Stimulated activated CD4-positive, alpha-beta T cell treated with anti-CD3 and anti-CD28 coated beads, Interleukin-12 subunit alpha, Interleukin-12 subunit beta, amount 100 ng/mL, for 48 hours (primary cell): ENCODE results near the gene PPP1R3F.
"Not testable (repeated sequence)": the region's sequence is repeated elsewhere in the genome, so short reads cannot be mapped to it uniquely, and the experiment has no call there.

Experiments used
- DNase-seq, 3 donors: peaks; one replicate each; pipeline ENCODE4 v3.0.0-alpha.2; 2020; ENCODE audit warnings: low read depth in 2 of 3, low spot score in 1 of 3

Gene PPP1R3F

GRCh38 chrX:49273181-49273727, 3.7 kb downstream of the PPP1R3F start:
- DNase-seq = peak in 2 of 3 donors; percentile 18 to 30

GRCh38 chrX:49276207-49276606, 6.6 kb downstream of the PPP1R3F start:
- no peak for DNase-seq

GRCh38 chrX:49276671-49277534, 7.3 kb downstream of the PPP1R3F start:
- DNase-seq = no peak

GRCh38 chrX:49277535-49277830, 7.9 kb downstream of the PPP1R3F start:
- DNase-seq = no peak

GRCh38 chrX:49278081-49278480, 8.5 kb downstream of the PPP1R3F start:
- no peak for DNase-seq

- no peak for DNase-seq
Observed at GRCh38 chrX:49282647-49283011, 13.0 kb downstream of the PPP1R3F start.

DNA sequence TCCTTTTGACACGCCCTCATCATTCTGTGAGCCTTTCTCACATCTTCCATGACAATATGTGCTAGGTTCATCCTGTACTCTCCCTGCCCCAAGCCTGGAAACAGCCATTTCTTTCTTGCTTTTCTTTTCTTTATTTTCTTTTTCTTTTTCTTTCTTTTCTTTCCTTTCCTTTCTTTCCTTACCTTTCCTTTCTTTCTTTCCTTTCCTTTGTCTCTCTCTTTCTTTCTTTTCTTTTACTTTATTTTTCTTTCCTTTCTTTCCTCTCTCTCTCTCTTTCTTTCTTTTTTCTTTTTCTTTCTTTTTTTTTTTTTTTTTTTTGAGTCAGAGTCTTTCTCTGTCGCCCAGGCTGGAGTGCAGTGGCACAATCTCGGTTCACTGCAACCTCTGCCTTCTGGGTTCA, 14.6 kb downstream of the PPP1R3F start:
- DNase-seq = no peak

GRCh38 chrX:49286136-49286535, 16.5 kb downstream of the PPP1R3F start:
- no peak for DNase-seq

- DNase-seq = no peak
Observed at GRCh38 chrX:49286581-49286980, 17.0 kb downstream of the PPP1R3F start.

- DNase-seq = no peak
Observed at GRCh38 chrX:49287665-49288064, 18.1 kb downstream of the PPP1R3F start.

GRCh38 chrX:49290215-49290614, 20.6 kb downstream of the PPP1R3F start:
- DNase-seq = no peak

DNA sequence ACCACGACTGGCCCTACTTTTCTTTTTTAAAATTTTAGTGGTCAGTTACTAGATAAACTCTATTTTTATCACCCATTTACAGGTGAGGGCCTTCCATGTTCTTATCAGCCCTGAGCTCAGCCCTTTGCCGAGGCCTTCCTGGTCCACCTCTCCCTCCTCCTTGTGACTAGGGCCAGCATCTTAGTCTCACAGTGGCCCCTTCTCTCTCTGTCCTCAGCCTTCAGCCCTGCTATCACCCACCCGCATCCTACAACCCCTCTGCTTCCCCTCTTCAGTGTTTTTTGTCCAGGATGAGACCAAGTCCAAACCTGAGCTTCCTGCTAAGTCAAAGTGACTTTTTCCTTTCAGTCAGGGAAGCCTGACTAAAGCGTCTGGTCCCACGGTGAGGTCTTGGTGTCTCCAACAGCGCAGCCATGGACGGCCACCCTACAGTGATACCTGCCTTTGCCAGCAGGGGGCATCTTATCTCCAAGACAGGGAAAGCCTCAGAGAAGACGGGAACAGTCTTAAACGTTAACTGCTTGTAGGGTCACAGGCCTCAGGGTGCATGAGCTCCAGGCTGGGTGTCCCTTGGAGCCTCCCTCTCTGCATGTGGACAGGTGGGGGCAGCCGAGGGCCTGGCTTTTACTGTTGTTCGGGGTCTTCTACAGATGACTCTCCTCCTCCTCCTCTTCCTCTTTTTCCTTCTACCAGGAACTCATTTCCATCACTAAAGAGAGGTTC, 22.2 kb downstream of the PPP1R3F start:
- peak; percentile 54 to 85 (median 60) for DNase-seq

- DNase-seq = no peak
Observed at GRCh38 chrX:49292400-49293362, 23.1 kb downstream of the PPP1R3F start.

- DNase-seq = not testable (repeated sequence)
Observed at GRCh38 chrX:49299293-49299692, 29.7 kb downstream of the PPP1R3F start.

GRCh38 chrX:49300703-49301102, 31.1 kb downstream of the PPP1R3F start:
- DNase-seq = no peak

- no peak for DNase-seq
Observed at GRCh38 chrX:49303346-49303745, 33.8 kb downstream of the PPP1R3F start, which contains the start of gene GAGE10. TSS of gene GAGE10 (plus strand) at chrX:49303646. CDS start at chrX:49304860, 1,214 bp downstream.

GRCh38 chrX:49307775-49308174, 38.2 kb downstream of the PPP1R3F start:
- DNase-seq = not testable (repeated sequence)

- no peak for DNase-seq
Observed at GRCh38 chrX:49308604-49309269, 39.1 kb downstream of the PPP1R3F start.

GRCh38 chrX:49309401-49309981, 39.9 kb downstream of the PPP1R3F start:
- no peak for DNase-seq

- no peak for DNase-seq
Observed at GRCh38 chrX:49310371-49310770, 40.8 kb downstream of the PPP1R3F start.
